Activated CD4-positive, alpha-beta memory T cell treated with anti-CD3 and anti-CD28 coated beads for 36 hours (primary cell): Measurements from ENCODE around the gene FES. TPM values are rescaled to one million over a fixed set of nuclear protein-coding genes. Genes with fewer than 3 reads are reported as not detected.

Experiments
- total RNA-seq, 2 experiments: library from RNA; stranded (reverse); gene quantifications; one replicate each; pipeline ENCODE4 v1.2.3, GENCODE V29; 2021

Gene FES
- total RNA-seq, 2 experiments from 2014 or later = 18.0 to 21.1 TPM

Other genes starting within 250 kb of the FES start
- 10 to 100 TPM; 65.6 to 68.7 TPM for gene BLM, start 167.2 kb upstream of the FES start, total RNA-seq
- gene FURIN, start 15.9 kb upstream of the FES start, total RNA-seq = 100 to 1,000 TPM; 576 to 590 TPM
- 10 to 100 TPM; 98.1 to 99.2 TPM for gene MAN2A2, start 18.8 kb downstream of the FES start, total RNA-seq
- gene HDDC3, start 48.0 kb downstream of the FES start, total RNA-seq = 10 to 100 TPM; 45.0 to 45.8 TPM
- gene UNC45A, start 50.8 kb downstream of the FES start, total RNA-seq = 10 to 100 TPM; 71.1 to 74.3 TPM
- 10 to 100 TPM; 39.9 to 41.4 TPM for gene RCCD1, start 70.4 kb downstream of the FES start, total RNA-seq
- gene PRC1, start 110.0 kb downstream of the FES start, total RNA-seq = 100 to 1,000 TPM; 151 to 158 TPM
- 10 to 100 TPM; 26.4 to 26.5 TPM for gene VPS33B, start 138.1 kb downstream of the FES start, total RNA-seq
- under 1 TPM; 0.02 to 0.05 TPM for gene SV2B, start 215.8 kb downstream of the FES start, total RNA-seq